Peyer's patch (tissue), 4 donors: ENCODE measurements around the gene POFUT2. TPM values are rescaled to one million over a fixed set of nuclear protein-coding genes. Genes with fewer than 3 reads are reported as not detected.

Experiments
- DNase-seq, 3 donors: peaks; one replicate each; pipeline ENCODE4 v3.0.0-alpha.2; 2017 to 2019
- H3K27ac ChIP-seq, 4 donors: fragments of 200-600 bp; sonication (generic); one replicate each; pipeline ENCODE4 v1.5.1; 2016 to 2019
- H3K27me3 ChIP-seq, 2 donors: fragments of 200-600 bp; sonication (generic); one replicate each; pipeline ENCODE4 v1.5.1; 2019
- H3K36me3 ChIP-seq, 3 donors: fragments of 200-600 bp; sonication (generic); one replicate each; pipeline ENCODE4 v1.5.1; 2016 to 2019
- H3K4me1 ChIP-seq, 4 donors: fragments of 200-600 bp; sonication (generic); one replicate each; pipeline ENCODE4 v1.5.1; 2016 to 2019
- H3K4me3 ChIP-seq, 4 donors: fragments of 200-600 bp; sonication (generic); 1 replicate in 3 of 4; 2 replicates in 1 of 4; pipeline ENCODE4 v1.5.1; 2016 to 2019; ENCODE audit warnings: mild to moderate bottlenecking in 1 of 4
- H3K9me3 ChIP-seq, 4 donors: fragments of 200-600 bp; sonication (generic); one replicate each; pipeline ENCODE4 v1.5.1; 2016 to 2019; ENCODE audit warnings: mild to moderate bottlenecking in 1 of 4
- CTCF ChIP-seq, 6 experiments: fragments of 450-650 bp in 4 of 6; fragments of 200-600 bp in 2 of 6; sonication (generic) in 1 of 6; IDR thresholded peaks; one replicate each; pipeline ENCODE4 v1.5.1; 2017 to 2019; ENCODE audit warnings: antibody characterized with exemption in 6 of 6, mild to moderate bottlenecking in 3 of 6, moderate library complexity in 1 of 6
- POLR2A ChIP-seq, 2 donors: fragments of 450-650 bp; IDR thresholded peaks; one replicate each; pipeline ENCODE4 v1.5.1; 2017; ENCODE audit warnings: antibody characterized with exemption in 2 of 2, mild to moderate bottlenecking in 2 of 2, moderate library complexity in 2 of 2
- total RNA-seq, 4 donors: library from RNA; depleted of rRNA; stranded (reverse); fragments of >200 nt; gene quantifications; one replicate each; pipeline ENCODE4 v1.1.0, GENCODE V29; 2016

The POFUT2 gene
- total RNA-seq, 4 donors from 2014 or later: 25.6 to 76.4 (median 47.6) TPM

- no peak overlapping the region for H3K4me3 ChIP-seq
- peaks cover 0 to 18% (median 0%) of the 10 kb centered on the region in 3 donors for H3K36me3 ChIP-seq
- peaks cover 9 to 37% (median 26%) of the 10 kb centered on the region in 4 donors for H3K4me1 ChIP-seq
- no peak overlapping the region for H3K27ac ChIP-seq
- peak in 1 of 3 donors; percentile 7 for DNase-seq
- H3K27me3 ChIP-seq: no peaks in the 10 kb centered on the region
- TF ChIP-seq POLR2A (IDR thresholded peaks at IDR 0.05) (no peak), CTCF (IDR thresholded peaks at IDR 0.05) (no peak)
- H3K9me3 ChIP-seq: no peaks in the 10 kb centered on the region
Measured at GRCh38 chr21:45289134-45289533, 1.4 kb upstream of the POFUT2 start.

GRCh38 chr21:45288441-45288841, 746 bp upstream of the POFUT2 start:
- Histone ChIP-seq H3K9me3 (no peaks in the 10 kb centered on the region), H3K4me1 (peaks cover 9 to 30% (median 20%) of the 10 kb centered on the region in 4 donors), H3K36me3 (peaks cover 0 to 25% (median 0%) of the 10 kb centered on the region in 3 donors), H3K27me3 (no peaks in the 10 kb centered on the region), H3K4me3 (peak overlapping the region; percentile 69 to 95 (median 82)), H3K27ac (peak overlapping the region; percentile 82 to 88 (median 86))
- peak in 1 of 6 experiments; percentile 7 for TF ChIP-seq CTCF (IDR thresholded peaks at IDR 0.05)
- TF ChIP-seq POLR2A (IDR thresholded peaks at IDR 0.05): no peak
- DNase-seq: peak in 2 of 3 donors; percentile 18 to 60

GRCh38 chr21:45286671-45287437, 841 bp downstream of the POFUT2 start:
- peaks cover 3 to 16% (median 11%) of the 10 kb centered on the region in 4 donors for H3K4me1 ChIP-seq
- no peaks in the 10 kb centered on the region for H3K9me3 ChIP-seq
- peak overlapping the region in 3 of 4 donors; percentile 82 to 86 (median 85) for H3K27ac ChIP-seq
- TF ChIP-seq POLR2A (IDR thresholded peaks at IDR 0.05) (no peak), CTCF (IDR thresholded peaks at IDR 0.05) (no peak)
- H3K27me3 ChIP-seq: no peaks in the 10 kb centered on the region
- H3K4me3 ChIP-seq: peak overlapping the region; percentile 69 to 95 (median 82)
- DNase-seq: peak in 2 of 3 donors; percentile 15 to 50
- H3K36me3 ChIP-seq: peaks cover 0 to 40% (median 0%) of the 10 kb centered on the region in 3 donors

- peaks cover 0 to 55% (median 0%) of the 10 kb centered on the region in 3 donors for H3K36me3 ChIP-seq
Measured at GRCh38 chr21:45285266-45285931, 2.3 kb downstream of the POFUT2 start.

GRCh38 chr21:45284456-45284741, 3.3 kb downstream of the POFUT2 start:
- H3K4me3 ChIP-seq: no peak overlapping the region
- no peaks in the 10 kb centered on the region for H3K9me3 ChIP-seq
- peaks cover 3 to 16% (median 11%) of the 10 kb centered on the region in 4 donors for H3K4me1 ChIP-seq
- TF ChIP-seq CTCF (IDR thresholded peaks at IDR 0.05) (no peak), POLR2A (IDR thresholded peaks at IDR 0.05) (no peak)
- H3K27me3 ChIP-seq: no peaks in the 10 kb centered on the region
- no peak overlapping the region for H3K27ac ChIP-seq
- peak in 1 of 3 donors; percentile 0 for DNase-seq
- peaks cover 0 to 65% (median 0%) of the 10 kb centered on the region in 3 donors for H3K36me3 ChIP-seq

More at GRCh38 chr21:45285266-45285931, 2.3 kb downstream of the POFUT2 start:
- H3K4me3 ChIP-seq: no peak overlapping the region
- no peaks in the 10 kb centered on the region for H3K27me3 ChIP-seq
- TF ChIP-seq CTCF (IDR thresholded peaks at IDR 0.05) (no peak), POLR2A (IDR thresholded peaks at IDR 0.05) (no peak)
- H3K27ac ChIP-seq: no peak overlapping the region
- peaks cover 3 to 16% (median 11%) of the 10 kb centered on the region in 4 donors for H3K4me1 ChIP-seq
- H3K9me3 ChIP-seq: no peaks in the 10 kb centered on the region
- DNase-seq: peak in 1 of 3 donors; percentile 8
